ENCODE results near the gene ECHS1.

Gene ECHS1

DNA sequence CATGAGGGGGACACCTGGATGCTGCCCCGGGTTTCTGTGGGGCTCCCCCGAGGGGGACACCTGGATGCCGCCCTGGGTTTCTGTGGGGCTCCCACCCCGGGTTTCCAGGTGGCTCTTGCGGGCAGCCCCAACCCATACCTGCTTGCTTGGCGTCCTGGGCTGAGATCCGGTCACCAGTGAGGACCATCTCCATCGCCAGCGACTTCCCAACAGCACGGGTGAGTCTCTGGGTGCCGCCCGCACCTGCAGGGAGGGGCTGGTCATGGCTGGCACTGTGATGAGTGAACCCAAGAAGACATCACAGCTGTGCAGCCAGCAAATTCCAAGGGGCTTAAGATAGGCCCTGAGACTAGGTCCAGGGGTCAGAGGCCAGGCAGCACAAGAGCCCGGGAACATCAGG is 6.4 kb downstream of the ECHS1 start:
- H3K4me3 ChIP-seq (ENCODE audit: low read depth, low read length): no peak overlapping the region
- no peak for DNase-seq (ENCODE audit: low read depth)
- no peak for TF ChIP-seq MYC (IDR thresholded peaks at IDR 0.05; ENCODE audit: low read depth, low read length)
- TF ChIP-seq POLR2A (IDR thresholded peaks at IDR 0.05; ENCODE audit: extremely low read depth, insufficient read length): no peak
- TF ChIP-seq, protein P1, sequence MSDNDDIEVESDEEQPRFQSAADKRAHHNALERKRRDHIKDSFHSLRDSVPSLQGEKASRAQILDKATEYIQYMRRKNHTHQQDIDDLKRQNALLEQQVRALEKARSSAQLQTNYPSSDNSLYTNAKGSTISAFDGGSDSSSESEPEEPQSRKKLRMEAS (IDR thresholded peaks at IDR 0.05; ENCODE audit: low read depth, low read length): no peak
- TF ChIP-seq, protein P2, sequence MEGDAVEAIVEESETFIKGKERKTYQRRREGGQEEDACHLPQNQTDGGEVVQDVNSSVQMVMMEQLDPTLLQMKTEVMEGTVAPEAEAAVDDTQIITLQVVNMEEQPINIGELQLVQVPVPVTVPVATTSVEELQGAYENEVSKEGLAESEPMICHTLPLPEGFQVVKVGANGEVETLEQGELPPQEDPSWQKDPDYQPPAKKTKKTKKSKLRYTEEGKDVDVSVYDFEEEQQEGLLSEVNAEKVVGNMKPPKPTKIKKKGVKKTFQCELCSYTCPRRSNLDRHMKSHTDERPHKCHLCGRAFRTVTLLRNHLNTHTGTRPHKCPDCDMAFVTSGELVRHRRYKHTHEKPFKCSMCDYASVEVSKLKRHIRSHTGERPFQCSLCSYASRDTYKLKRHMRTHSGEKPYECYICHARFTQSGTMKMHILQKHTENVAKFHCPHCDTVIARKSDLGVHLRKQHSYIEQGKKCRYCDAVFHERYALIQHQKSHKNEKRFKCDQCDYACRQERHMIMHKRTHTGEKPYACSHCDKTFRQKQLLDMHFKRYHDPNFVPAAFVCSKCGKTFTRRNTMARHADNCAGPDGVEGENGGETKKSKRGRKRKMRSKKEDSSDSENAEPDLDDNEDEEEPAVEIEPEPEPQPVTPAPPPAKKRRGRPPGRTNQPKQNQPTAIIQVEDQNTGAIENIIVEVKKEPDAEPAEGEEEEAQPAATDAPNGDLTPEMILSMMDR (IDR thresholded peaks at IDR 0.05; ENCODE audit: low read depth, low read length): no peak

DNA sequence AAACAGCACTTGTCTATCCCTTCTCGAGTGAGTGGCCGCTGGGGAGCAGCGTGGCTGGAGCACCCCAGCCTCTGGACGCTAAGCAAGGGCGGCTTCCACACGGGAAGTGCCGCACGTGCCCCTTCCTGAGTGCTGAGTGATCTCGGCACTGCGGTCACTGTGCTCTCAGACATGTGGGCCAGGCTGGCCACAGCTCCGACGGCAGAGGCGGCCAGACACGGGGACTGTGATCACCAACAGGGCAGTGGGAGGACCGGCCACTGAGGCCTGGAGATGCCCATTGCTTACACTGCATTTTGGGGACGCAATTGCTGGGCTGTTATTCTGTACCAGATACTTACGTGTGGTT is 7.0 kb downstream of the ECHS1 start:
- TF ChIP-seq, protein P2 (IDR thresholded peaks at IDR 0.05; ENCODE audit: low read depth, low read length): no peak
- TF ChIP-seq MYC (IDR thresholded peaks at IDR 0.05; ENCODE audit: low read depth, low read length) (no peak), POLR2A (IDR thresholded peaks at IDR 0.05; ENCODE audit: extremely low read depth, insufficient read length) (no peak)
- TF ChIP-seq, protein P1 (IDR thresholded peaks at IDR 0.05; ENCODE audit: low read depth, low read length): no peak
- H3K4me3 ChIP-seq (ENCODE audit: low read depth, low read length): no peak overlapping the region
- DNase-seq (ENCODE audit: low read depth): no peak

DNA sequence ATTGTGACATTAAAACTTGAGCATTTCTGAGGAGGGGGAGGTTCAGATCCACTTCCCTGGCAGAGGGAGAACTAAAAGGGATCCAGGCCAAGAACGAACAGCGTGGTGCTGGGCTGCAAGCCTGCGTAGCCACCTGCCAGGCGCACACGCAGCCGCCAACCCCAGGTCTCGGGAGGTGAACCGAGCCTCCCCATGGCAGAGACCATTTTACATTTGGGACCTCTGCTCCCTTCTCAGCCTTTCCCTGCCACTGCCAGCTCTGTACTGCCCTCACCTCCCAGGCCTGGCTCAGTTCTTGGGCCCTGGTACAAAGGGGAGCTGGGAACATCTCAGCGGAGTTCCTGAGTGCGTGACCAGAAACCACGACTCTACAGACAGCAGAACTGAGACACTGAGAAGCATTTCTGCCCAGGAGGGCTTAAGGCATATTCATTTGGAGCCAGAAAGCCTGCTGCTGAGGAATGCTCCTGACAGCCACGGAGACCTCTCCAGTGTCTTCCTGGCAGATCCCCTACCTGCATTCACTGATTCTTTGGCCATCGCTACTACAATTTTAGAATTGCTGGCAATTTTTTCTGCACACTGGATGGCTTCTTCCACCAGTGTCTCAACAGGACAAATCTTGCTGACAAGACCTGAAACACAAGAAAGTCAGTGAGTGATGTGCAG is 7.6 kb downstream of the ECHS1 start:
- no peak overlapping the region for H3K4me3 ChIP-seq (ENCODE audit: low read depth, low read length)
- no peak for TF ChIP-seq POLR2A (IDR thresholded peaks at IDR 0.05; ENCODE audit: extremely low read depth, insufficient read length)
- no peak for TF ChIP-seq MYC (IDR thresholded peaks at IDR 0.05; ENCODE audit: low read depth, low read length)
- TF ChIP-seq, protein P1 (IDR thresholded peaks at IDR 0.05; ENCODE audit: low read depth, low read length): no peak
- TF ChIP-seq, protein P2 (IDR thresholded peaks at IDR 0.05; ENCODE audit: low read depth, low read length): no peak
- DNase-seq (ENCODE audit: low read depth): no peak

DNA sequence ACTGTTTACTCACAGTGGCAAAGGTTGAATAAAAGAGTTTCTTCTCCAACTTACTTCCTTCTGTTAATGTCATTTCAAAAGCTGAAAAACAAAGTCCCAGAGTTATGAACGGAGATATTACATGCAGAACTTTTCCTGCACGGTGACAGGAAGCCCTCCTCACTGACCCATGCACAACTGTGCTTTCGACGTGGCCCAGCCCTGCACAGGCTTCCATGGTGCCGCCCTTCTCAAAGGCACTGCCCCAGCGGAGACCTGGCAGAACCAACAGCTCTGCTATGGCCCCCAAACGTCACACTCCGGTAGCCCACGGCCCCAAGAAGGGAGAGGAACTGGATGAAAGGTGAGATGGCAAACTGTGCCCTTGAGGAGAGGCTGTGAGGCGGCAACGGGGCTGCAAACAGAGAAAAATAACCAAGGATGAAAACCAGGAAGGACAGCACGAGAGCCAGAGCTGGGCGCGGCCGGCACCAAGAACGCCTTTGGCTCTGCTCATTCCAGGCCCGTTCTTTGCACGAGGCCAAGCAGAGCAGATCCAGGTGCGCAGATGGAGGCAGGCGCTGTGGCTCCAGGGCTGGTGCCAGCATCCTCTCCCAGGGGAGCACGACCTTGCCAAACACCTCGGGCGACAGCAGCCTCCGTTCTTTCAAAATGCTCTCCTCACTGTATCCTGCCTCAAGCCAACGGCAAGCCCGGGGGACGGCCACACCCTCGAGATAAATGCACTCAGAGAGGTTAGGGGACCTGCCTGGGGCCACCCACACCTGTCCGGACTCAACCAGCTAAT is 8.3 kb downstream of the ECHS1 start:
- no peak overlapping the region for H3K4me3 ChIP-seq (ENCODE audit: low read depth, low read length)
- TF ChIP-seq POLR2A (IDR thresholded peaks at IDR 0.05; ENCODE audit: extremely low read depth, insufficient read length): no peak
- TF ChIP-seq, protein P1 (IDR thresholded peaks at IDR 0.05; ENCODE audit: low read depth, low read length): no peak
- no peak for TF ChIP-seq MYC (IDR thresholded peaks at IDR 0.05; ENCODE audit: low read depth, low read length)
- TF ChIP-seq, protein P2 (IDR thresholded peaks at IDR 0.05; ENCODE audit: low read depth, low read length): no peak
- DNase-seq (ENCODE audit: low read depth): no peak

DNA sequence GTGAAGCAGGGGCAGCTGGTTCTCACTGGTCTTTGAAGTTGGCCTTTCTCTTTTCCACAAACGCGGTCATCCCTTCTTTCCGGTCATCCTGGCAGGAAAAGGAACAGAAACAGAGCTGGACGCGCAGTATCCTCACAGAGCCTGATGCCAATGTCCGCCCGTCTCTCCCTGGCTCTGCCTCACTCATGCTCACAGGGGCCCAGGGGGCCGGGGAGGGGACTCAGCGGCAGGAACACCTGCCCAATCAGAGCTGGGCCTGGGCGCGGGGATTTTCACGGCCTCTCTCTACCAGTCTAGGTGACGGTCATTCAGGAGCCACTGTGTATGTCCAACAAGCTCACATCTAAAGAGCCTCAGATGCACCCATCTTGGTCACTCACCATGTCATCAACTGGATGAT is 10.3 kb downstream of the ECHS1 start:
- TF ChIP-seq, protein P2 (IDR thresholded peaks at IDR 0.05; ENCODE audit: low read depth, low read length): no peak
- TF ChIP-seq POLR2A (IDR thresholded peaks at IDR 0.05; ENCODE audit: extremely low read depth, insufficient read length): no peak
- DNase-seq (ENCODE audit: low read depth): no peak
- no peak overlapping the region for H3K4me3 ChIP-seq (ENCODE audit: low read depth, low read length)
